RCC 7860 (cell line): ENCODE data around the gene MALRD1.

ENCODE experiments used
- DNase-seq: peaks from one replicate; pipeline ENCODE4 v3.0.0-alpha.2; 2015; ENCODE audit warnings: low spot score
- FAIRE-seq: peaks from 2 replicates; lab custom pipeline; 2012; peaks lifted over from hg19 to GRCh38; lab: Jason Lieb, UNC

Gene MALRD1

DNA sequence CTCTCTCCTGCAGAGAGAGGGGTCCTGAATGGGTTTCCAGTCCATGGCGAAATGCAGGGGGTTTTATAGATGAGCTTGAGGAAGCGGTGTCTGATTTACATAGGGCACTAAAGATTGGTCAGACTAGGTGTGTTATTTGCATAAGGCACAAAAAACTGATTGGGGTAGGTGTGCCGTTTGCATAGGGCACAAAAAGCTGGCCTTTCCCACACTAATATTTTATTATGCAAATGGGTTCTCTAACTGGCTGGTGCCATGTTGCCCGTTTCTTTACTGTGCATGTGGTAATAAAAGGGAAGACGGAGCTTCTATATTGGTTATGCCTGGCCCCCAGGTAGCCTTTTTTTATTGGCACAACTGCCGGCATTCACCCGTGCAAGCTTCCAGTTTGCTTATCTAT, 50.2 kb downstream of the MALRD1 start:
- DNase-seq = no peak
- FAIRE-seq = no peak

DNA sequence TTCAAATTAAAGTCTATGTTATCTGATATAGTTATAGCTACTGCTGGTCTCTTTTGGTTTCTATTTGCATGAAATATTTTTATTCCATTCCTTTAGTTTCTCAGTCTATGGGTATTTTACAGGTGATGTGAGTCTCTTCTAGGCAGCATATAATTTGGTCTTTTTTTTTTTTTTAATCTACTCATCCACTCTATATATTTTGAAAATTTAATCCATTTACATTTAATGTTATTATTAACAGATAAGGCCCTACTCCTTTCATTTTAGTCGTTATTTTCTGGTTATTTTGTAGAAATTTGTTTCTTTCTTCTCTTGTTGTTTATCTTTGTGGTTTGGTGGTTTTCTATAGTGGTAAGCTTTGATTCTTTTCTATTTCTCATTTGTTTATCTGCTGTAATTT, 58.8 kb downstream of the MALRD1 start:
- no peak for FAIRE-seq

DNA sequence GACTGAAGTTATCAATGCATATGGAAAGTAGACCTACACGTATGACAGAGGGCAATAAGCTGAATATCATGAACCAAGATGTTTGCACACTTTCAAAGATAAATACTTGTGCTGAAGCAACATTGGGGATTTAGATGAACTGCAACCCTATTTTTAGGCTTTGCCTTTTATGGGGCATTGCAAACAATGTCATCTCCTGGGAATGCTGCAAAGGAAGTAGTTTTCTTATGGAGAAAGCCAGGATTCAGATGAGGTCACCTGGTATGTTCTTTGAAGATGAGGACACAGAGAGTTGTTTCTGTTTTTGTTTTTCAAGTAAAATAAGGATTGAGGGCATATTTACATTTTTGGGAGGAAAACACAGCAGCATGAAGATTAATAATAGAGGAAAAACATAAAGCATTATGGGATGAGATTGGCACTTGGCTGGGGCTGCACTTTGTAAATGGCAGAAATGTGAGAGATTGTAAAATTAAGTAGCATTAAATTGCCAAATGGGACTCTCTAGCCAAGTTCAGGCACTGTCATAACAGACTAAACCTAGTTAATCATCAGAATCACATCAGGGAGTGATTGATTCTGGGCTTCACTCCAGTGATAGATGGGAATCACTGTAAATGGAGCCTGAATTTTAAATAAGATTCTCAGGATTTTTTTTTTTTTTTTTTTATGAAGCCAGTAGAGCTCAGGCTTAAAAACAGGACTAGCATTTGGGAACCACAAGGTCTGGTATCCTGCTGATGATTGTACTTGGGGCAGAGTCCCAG, 63.1 kb downstream of the MALRD1 start:
- FAIRE-seq (no peak), DNase-seq (no peak)

More for the DNA sequence above, 58.8 kb downstream of the MALRD1 start:
- no peak for DNase-seq

DNA sequence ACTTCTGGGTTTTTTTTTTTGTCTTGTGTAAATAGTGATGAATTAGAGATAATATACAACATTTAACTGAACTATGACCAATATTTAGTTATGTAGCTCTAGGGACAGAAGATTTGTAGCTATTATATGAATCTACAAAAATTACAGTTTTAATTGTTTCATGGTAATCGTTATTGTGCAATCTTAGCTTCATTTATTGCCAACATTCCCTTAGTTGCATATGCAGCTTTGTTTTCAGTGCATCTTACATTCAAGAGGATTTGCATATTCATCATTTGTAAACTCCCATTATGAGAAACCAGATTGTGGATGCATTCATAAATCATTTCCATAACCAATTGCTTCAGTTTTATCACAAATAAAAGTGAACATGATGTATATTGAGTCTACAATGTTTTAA, 68.8 kb downstream of the MALRD1 start:
- no peak for FAIRE-seq
- no peak for DNase-seq

DNA sequence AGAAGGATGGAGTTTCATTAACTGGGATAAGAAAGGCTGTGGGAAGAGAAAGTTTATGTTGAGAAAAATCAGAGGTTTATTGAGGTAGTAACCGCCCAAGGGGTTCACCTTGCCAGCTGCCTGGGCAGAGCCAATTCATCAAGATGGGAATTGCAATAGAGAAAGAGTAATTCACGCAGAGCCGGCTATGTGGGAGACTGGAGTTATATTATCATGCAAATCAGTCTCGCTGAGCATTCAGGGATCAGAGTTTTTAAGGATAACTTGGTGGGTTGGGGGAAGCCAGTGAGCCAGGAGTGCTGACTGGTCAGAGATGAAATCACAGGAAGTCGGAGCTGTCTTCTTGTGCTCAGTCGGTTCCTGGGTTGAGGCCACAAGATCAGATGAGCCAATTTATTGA, 70.6 kb downstream of the MALRD1 start:
- DNase-seq (no peak), FAIRE-seq (no peak)

DNA sequence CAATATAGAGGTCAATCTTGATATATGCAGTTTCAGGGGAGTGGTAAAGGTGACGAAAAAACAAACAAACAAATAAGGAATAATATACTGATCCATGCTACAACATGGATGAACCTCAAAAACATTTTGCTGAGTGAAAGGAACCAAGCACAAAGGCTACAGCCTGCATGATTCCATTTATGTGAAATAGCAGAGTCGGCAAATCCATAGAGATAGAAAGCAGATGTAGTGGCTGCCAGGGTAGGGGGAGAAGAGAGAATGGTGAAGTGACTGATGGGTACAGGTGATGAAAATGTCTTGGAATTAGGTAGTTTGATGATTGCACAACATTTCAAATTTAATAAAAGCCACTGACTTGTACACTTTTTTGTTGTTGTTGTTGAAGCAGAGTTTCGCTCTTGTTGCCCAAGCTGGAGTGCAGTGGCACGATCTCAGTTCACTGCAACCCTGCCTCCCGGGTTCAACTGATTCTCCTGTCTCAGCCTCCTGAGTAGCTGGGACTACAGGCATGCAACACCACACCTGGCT, 71.8 kb downstream of the MALRD1 start:
- DNase-seq (no peak), FAIRE-seq (no peak)

DNA sequence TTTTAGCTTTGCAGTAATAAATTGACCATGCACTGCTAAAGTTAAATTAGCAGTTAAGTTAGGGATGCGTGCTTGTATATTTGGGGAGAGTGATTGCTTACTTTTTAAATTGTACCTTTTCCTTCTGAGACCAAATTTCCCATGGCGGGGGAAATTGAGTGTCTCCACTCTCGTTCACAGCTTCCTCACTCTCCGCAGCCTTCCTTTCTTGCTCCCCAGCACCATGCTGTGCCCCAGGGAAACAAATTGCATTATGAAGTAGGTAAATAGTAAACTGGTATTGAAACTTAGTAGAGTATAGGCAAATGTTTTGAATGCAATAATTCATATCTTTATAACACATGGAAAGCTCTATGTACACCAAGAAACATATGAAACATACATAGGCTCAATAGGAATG, 85.4 kb downstream of the MALRD1 start:
- DNase-seq (no peak), FAIRE-seq (no peak)

DNA sequence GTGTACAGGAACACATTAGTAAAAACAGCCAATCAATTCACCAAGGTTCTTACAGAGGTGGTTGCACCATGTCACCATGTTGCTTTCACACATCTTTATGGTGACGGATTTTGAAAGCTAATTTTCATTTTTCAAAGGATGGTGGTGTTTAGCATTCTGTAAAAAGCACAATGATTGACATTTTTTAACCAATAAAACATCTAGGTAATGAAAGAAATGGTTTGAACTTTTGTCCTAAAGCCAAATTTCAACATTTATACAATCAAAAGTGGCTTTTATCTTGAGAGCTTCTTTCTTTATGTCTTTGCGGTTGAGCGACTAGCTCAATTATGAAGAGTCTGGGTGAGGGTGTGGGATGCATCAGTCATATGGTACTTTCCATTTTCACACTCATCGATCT, 94.4 kb downstream of the MALRD1 start:
- DNase-seq = no peak

DNA sequence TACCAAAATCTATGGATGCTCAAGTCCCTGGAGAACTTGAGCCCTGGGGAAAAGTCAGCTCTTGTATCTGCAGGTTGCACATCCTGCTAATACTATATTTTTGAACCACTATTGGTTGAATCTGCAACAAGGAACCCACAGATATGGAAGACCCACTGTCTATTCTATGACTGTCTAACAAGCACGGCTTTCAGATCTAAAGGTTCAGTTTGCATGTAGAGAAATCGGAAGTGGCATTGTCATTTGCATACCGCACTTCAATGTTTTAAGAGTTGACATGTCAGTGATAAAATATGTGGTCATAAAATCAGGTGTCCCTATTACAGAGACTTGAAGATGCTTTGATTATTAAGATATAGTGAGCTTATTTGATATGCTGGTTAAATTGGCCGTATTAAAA, 95.6 kb downstream of the MALRD1 start:
- FAIRE-seq (no peak), DNase-seq (no peak)

More for the DNA sequence above, 94.4 kb downstream of the MALRD1 start:
- FAIRE-seq = no peak

DNA sequence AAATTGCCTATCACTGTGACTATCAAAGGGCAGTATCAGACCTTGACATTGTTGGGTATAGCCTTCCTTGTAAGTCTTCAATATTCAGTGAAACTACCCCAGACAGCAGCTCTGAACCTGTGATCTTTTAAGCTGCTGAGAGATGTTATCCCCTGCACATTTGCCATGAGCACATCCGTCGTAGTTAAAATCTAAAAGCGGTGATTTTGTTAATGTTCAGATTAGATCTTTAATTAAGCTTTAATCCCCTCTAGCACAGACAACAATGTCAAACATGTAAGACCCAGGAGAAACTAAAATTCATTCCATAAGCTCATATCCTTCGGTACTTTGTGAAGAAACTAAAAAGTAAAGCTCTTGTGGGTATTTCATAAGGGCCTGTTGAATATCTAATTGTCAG, 105.8 kb downstream of the MALRD1 start:
- no peak for FAIRE-seq
- DNase-seq = no peak

DNA sequence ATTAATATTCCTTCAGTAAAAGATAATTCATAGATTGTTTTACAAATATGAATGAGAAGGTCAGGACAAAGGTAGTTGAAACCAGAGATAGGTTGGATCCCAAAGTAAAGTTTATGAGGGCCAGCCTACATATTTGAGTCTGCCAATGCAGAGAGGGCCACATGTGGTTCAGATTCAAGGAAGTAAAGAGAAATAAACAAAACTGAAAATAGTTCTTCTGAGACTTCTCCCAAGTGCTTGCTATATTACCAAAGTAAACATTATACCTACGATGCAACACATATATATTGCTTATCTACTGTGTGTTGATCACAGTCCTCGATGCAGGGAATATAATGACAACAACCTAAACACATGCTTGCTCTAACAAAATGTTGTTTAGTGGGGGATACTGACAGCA, 109.8 kb downstream of the MALRD1 start:
- no peak for DNase-seq
- FAIRE-seq = no peak

DNA sequence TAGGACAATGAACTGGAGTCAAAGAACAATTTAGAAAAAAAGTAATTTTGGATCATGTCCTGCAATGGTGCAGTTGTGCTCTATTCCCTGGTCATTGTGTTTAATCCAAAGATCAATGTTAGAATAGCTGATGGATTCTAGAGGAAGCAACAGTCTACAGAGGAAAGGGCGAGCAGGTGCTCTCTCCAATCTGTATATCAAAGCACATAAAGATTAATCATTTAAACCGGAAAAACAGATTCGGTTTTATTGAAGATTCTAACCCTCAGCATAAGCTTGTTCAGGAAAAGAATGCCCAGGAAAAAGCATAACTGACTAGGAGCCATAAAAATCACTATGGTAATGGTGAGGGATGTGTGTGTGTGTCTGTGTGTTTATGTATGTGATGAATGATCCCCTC, 110.3 kb downstream of the MALRD1 start:
- no peak for FAIRE-seq
- DNase-seq = no peak

DNA sequence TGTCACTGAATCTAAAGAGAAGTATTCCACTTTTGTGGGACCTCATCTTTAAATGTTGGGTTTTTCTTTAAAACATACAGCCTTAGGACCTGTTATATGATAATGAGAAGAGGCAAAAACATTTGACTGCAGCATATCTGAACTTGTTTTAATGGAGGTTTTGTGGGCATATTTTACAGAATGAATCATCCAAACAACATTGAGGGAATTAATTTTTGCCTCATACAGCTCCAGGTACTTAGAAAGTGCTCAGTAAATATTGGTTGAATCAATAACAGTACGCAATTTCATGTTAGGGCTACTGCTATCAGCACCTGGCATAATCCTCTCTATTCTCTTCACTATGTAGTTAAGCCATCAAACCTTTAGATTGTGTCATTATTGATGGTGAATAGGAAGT, 115.9 kb downstream of the MALRD1 start:
- FAIRE-seq = no peak
- no peak for DNase-seq

DNA sequence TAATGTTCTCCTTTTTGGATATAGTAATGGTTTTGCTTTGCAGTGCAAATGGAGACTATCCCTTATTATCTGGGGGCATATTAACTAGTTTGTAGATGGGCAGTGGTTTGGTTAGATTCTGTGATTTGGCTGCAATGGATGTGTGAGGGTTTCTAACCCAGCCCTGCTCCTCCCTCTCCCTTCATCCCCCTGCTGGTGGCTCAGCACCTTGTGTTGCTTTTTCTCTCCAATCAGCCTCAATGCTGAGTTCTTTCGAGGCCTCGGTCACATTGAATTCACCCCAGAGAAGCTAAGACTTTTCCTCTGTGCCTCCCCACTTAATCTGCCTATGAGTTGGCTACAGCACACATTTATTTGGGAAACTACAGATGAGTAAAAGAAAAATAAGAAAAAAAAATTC, 120.0 kb downstream of the MALRD1 start:
- no peak for DNase-seq

DNA sequence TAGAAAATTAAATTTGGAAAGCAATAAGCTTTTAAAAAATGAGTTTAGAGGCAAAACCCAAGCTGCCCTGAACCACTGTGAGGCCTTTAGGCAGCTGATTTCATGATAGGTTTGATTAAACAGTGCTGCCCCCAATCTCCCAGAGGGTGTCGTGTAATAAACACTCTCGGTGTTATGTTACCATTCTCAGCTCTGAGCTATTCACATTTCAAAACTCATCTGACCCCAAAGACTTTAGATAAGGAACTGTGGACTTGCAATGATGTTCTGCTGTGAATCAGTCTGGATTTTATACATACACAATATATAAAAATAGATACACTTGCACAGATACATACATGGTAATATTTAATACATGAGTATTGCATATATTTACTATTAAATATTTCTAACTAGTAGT, 120.4 kb downstream of the MALRD1 start:
- DNase-seq (no peak), FAIRE-seq (no peak)

More for the DNA sequence above, 120.0 kb downstream of the MALRD1 start:
- no peak for FAIRE-seq

DNA sequence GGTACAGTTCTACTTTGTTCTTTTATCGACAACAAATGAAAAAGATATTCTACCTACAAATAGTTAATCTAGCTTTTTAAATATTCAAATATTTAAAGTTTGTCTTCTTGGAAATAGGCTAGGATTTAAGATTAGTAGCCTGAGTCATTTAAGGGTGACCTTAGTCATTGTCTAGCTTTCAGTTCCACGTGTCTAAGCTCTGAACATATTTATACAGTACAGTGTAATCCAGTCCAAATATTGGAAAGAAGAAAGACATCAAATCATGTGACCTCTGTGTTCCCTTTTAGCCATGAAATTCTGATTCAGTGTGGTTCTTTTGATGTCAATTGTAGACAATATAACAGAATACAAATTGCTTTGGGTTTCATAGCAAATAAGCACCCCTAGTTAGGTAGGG, 121.1 kb downstream of the MALRD1 start:
- FAIRE-seq (peak; percentile 92), DNase-seq (peak; percentile 63)

DNA sequence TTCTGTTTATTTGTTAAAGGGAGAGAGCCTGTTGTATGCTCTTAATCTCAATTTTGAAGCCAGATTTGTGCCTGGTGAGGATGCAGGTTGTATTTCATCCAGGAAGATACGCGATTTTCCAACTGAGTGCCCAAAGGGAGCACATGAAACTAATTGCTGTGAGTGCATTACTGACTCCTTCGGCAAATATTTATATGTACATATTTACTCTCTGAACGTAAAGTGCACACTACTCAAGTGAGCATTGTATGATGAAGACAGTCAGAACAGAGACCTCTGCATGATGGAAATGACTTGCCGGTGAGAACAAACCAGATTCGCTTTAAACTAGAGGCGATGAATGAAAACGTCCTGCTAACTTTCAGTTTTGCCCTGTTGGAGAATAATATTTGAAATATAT, 130.1 kb downstream of the MALRD1 start:
- FAIRE-seq = no peak
- DNase-seq = no peak

DNA sequence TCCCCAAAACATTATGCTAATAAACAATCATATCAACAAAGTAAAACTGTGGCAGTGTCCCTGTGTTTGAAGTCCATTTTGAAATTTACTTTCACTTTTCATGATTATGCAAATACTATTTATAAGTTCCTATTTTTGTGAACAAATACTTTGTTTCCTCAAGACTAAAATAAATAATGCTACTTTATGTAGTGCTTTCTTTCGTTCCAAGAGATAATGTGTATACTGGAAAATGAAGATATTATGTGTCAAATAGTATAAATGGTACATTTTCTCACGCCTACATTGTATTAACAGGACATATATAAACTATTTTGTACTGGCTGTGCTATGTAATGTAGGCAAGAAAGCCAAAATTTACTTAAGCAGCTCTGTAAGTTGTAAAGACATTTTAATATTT, 136.3 kb downstream of the MALRD1 start:
- DNase-seq (no peak), FAIRE-seq (no peak)

DNA sequence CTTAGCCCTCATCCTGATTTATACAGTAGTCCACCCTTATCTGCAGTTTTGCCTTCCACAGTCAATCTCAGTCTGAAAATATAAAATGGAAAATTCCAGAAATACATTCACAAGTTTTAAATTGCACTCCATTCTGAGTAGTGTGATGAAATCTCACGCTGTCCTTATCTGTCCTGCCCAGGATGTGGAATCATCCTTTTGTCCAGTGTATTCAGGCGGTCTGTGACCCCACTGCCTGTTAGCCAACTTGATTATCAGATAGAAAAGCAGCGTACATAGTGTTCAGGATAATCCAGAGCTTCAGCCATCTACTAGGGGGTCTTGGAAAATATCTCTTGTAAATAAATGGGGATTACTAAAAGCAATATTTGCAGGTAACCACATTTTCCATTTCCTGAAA, 146.3 kb downstream of the MALRD1 start:
- peak; percentile 79 for FAIRE-seq
- DNase-seq = peak; percentile 34

DNA sequence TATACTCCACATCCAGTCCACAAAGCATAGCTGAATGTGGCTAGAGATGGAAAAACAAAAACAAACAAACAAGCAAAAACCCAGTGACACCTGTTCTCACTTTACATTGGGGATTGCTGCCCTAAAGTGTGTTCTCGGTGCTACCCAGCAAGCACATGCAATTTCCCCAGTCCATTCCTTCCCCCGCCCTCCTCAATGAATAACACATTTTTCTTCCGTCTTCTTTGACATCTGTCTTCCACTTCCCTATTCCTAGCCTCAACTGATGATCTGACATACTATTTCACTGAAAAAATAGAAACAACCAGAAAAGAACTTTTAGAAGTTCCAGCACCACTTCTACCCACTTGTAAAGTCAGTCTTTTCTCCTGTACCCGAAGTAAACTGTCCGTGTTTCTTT, 147.1 kb downstream of the MALRD1 start:
- DNase-seq (no peak), FAIRE-seq (no peak)

DNA sequence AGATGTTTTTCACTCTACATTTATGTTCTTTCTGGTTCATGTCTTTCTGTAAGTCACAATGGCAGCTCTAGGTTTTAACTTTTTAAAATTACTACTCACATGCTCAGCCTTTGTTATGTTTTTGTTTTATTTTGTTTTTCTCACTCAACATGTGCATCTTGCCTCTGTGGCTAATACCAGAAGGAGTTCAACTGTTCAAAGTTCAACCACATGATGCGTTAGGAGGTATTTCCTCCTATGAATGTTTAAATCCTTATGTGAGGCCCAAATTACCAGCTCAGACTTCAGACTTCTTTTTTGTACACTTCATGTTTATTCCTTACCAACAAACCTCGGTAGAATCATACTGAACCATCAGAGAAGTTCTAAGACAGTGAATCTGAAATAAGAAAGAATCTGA, 151.6 kb downstream of the MALRD1 start:
- FAIRE-seq (peak; percentile 5), DNase-seq (no peak)

DNA sequence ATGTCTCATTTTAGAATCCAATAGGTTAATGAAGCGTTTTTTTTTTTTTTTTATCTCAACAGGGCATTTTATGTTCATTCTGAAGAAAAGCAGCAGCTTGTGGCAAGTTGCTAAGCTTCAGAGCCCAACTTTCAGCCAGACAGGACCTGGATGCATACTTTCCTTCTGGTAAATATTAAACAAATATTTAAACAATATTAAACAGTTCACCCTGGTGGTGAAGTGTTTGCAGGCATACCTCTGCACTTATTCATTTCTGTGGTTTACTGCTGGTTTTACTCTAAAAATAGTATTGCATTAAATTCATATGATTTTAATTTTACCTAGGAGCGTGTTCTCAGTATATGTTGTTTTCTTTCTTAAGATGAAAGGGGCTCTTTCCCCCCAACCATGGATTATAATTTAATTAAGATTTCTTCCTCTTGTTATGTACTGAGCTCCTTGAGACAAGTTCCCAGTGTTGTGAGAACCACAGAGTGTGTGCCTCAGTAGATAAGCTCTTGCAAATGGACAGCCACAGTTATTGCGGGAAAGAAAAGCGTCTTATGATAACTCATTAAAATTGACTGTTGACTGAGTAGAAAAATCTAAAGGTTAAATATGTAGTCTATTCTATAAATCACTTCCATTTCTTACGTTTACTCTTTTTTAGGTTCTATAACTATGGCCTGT, 155.8 kb downstream of the MALRD1 start:
- DNase-seq = peak; percentile 75
- peak; percentile 97 for FAIRE-seq
